ENCODE data around the gene SPI1. TPM values are rescaled to one million over a fixed set of nuclear protein-coding genes. Genes with fewer than 3 reads are reported as not detected.

SPI1 gene
- total RNA-seq, 2 donors from 2014 or later, result 7.5 to 23.1 TPM

GRCh38 chr11:47373876-47374719 lies 4.2 kb downstream of the SPI1 start:
- H3K9me3 ChIP-seq, result no peaks in the 10 kb centered on the region
- H3K36me3 ChIP-seq, result no peaks in the 10 kb centered on the region
- no peaks in the 10 kb centered on the region for H3K27me3 ChIP-seq
- DNase-seq (ENCODE audit: low spot score), result peak; percentile 86
- H3K27ac ChIP-seq, result no peak overlapping the region
- peaks cover 0 to 5% of the 10 kb centered on the region in 2 donors for H3K4me1 ChIP-seq
- H3K4me3 ChIP-seq, result no peak overlapping the region
- peak; percentile 89 to 96 for TF ChIP-seq CTCF (IDR thresholded peaks at IDR 0.05)

- H3K9me3 ChIP-seq, result no peaks in the 10 kb centered on the region
- peaks cover 0 to 5% of the 10 kb centered on the region in 2 donors for H3K4me1 ChIP-seq
- H3K4me3 ChIP-seq, result no peak overlapping the region
- no peaks in the 10 kb centered on the region for H3K27me3 ChIP-seq
- H3K36me3 ChIP-seq, result no peaks in the 10 kb centered on the region
- no peak for DNase-seq (ENCODE audit: low spot score)
- no peak overlapping the region for H3K27ac ChIP-seq
- no peak for TF ChIP-seq CTCF (IDR thresholded peaks at IDR 0.05)
These were observed 5.9 kb downstream of the SPI1 start for GRCh38 chr11:47372422-47372821.

GRCh38 chr11:47369676-47370075 lies 8.7 kb downstream of the SPI1 start:
- Histone ChIP-seq H3K36me3 (no peaks in the 10 kb centered on the region), H3K27me3 (no peaks in the 10 kb centered on the region), H3K27ac (no peak overlapping the region), H3K9me3 (no peaks in the 10 kb centered on the region), H3K4me3 (no peak overlapping the region), H3K4me1 (peaks cover 0 to 5% of the 10 kb centered on the region in 2 donors)
- DNase-seq (ENCODE audit: low spot score), result no peak
- no peak for TF ChIP-seq CTCF (IDR thresholded peaks at IDR 0.05)

GRCh38 chr11:47366020-47366490 lies 12.3 kb downstream of the SPI1 start:
- no peak for TF ChIP-seq CTCF (IDR thresholded peaks at IDR 0.05)
- H3K9me3 ChIP-seq, result no peaks in the 10 kb centered on the region

GRCh38 chr11:47361419-47361818 lies 16.9 kb downstream of the SPI1 start:
- DNase-seq (ENCODE audit: low spot score), result no peak
- Histone ChIP-seq H3K27ac (peak overlapping the region; percentile 18 to 48), H3K36me3 (no peaks in the 10 kb centered on the region), H3K4me3 (no peak overlapping the region), H3K4me1 (peaks cover 0 to 4% of the 10 kb centered on the region in 2 donors), H3K27me3 (no peaks in the 10 kb centered on the region), H3K9me3 (no peaks in the 10 kb centered on the region)
- no peak for TF ChIP-seq CTCF (IDR thresholded peaks at IDR 0.05)

More at GRCh38 chr11:47366020-47366490, 12.3 kb downstream of the SPI1 start:
- no peak overlapping the region for H3K4me3 ChIP-seq
- H3K27me3 ChIP-seq, result no peaks in the 10 kb centered on the region
- DNase-seq (ENCODE audit: low spot score), result no peak
- no peaks in the 10 kb centered on the region for H3K4me1 ChIP-seq
- no peaks in the 10 kb centered on the region for H3K36me3 ChIP-seq
- no peak overlapping the region for H3K27ac ChIP-seq
